ENCODE data around the gene HOXA9.

HOXA9 gene

GRCh38 chr7:27151931-27152815 is 13.2 kb downstream of the HOXA9 start, which contains the start of gene HOXA3:
TSS of gene HOXA3 (minus strand) at chr7:27152583. CDS start at chr7:27110640, 41,943 bp downstream.
- DNase-seq (ENCODE audit: low spot score): peak; percentile 38

- no peak for DNase-seq (ENCODE audit: low spot score)
Measured at GRCh38 chr7:27151341-27151930, 13.9 kb downstream of the HOXA9 start.

- DNase-seq (ENCODE audit: low spot score): peak; percentile 93
Measured at GRCh38 chr7:27150568-27151340, 14.6 kb downstream of the HOXA9 start.

- DNase-seq (ENCODE audit: low spot score): no peak
Measured at GRCh38 chr7:27149842-27150567, 15.3 kb downstream of the HOXA9 start.

- DNase-seq (ENCODE audit: low spot score): no peak
Measured at GRCh38 chr7:27148756-27149641, 16.3 kb downstream of the HOXA9 start.

GRCh38 chr7:27148031-27148755 is 17.1 kb downstream of the HOXA9 start:
- no peak for DNase-seq (ENCODE audit: low spot score)

- DNase-seq (ENCODE audit: low spot score): peak; percentile 37
Measured at GRCh38 chr7:27147199-27148030, 17.9 kb downstream of the HOXA9 start, which contains the start of gene HOXA6. TSS of gene HOXA6 (minus strand) at chr7:27147774. CDS start at chr7:27147749, 25 bp downstream.

- no peak for DNase-seq (ENCODE audit: low spot score)
Measured at GRCh38 chr7:27146491-27147198, 18.7 kb downstream of the HOXA9 start.

GRCh38 chr7:27145914-27146412 is 19.4 kb downstream of the HOXA9 start:
- no peak for DNase-seq (ENCODE audit: low spot score)

GRCh38 chr7:27145165-27145913 is 20.0 kb downstream of the HOXA9 start:
- DNase-seq (ENCODE audit: low spot score): no peak

GRCh38 chr7:27144781-27145164 is 20.6 kb downstream of the HOXA9 start:
- no peak for DNase-seq (ENCODE audit: low spot score)

GRCh38 chr7:27143950-27144780 is 21.2 kb downstream of the HOXA9 start:
- DNase-seq (ENCODE audit: low spot score): no peak

- DNase-seq (ENCODE audit: low spot score): peak; percentile 85
Measured at GRCh38 chr7:27143023-27143949, 22.1 kb downstream of the HOXA9 start, which contains the start of gene HOXA5. TSS of gene HOXA5 (minus strand) at chr7:27143681. CDS start at chr7:27143607, 74 bp downstream.

GRCh38 chr7:27142580-27143022 is 22.7 kb downstream of the HOXA9 start:
- no peak for DNase-seq (ENCODE audit: low spot score)

GRCh38 chr7:27141923-27142579 is 23.3 kb downstream of the HOXA9 start:
- DNase-seq (ENCODE audit: low spot score): no peak

Data from D341Med (cell line).